GM15510 (cell line): ENCODE data around the gene PDE9A.

Experiments used
- POLR2A ChIP-seq: IDR thresholded peaks from 3 replicates; pipeline ENCODE4 v1.6.1; 2011; ENCODE audit warnings: borderline replicate concordance; ENCODE audit not compliant: insufficient read length; ENCODE audit errors: extremely low read depth

Gene PDE9A

DNA sequence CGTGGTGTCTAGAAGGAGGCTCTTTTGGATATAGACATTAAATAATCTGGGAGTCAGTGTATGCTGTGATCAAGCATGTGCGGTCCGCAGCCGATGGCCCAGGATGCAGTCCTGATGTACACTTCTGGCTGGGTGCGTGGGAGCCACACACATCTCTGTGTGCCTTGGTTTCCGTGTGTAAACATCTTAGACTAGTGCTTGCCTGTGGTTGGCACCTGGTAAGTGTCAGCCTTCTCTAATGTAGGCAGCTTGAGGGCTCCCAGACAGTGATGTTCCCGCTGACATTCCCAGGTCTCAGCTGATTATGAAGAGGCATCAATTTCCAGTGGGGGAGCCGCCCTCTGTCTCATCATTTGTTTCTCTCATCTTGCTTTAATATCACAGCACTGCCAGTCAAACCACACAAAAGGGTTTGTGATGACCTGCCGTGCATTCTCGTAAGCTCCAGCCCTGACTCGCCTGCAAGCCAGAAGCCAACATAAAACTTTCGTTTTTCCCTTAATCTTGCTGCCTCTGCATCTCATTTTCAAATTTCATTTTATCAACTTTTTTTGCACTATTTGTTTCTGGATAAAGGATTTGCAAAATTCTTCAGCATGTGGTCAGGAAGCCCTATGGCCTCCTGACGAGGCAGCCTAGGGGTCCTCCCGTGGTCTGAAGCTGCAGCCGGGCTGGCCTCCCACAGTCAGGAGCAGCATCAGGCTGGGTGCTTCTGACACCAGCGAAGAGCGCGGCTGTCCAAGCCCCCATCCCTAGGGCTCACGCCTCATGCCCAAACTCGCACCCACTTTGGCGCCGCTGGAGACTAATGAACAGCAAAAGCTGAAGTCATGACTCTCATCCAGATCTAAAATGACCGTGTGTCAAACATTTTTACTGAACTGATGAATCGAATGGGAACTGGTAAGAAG is 28.1 kb downstream of the PDE9A start:
- no peak for TF ChIP-seq POLR2A

DNA sequence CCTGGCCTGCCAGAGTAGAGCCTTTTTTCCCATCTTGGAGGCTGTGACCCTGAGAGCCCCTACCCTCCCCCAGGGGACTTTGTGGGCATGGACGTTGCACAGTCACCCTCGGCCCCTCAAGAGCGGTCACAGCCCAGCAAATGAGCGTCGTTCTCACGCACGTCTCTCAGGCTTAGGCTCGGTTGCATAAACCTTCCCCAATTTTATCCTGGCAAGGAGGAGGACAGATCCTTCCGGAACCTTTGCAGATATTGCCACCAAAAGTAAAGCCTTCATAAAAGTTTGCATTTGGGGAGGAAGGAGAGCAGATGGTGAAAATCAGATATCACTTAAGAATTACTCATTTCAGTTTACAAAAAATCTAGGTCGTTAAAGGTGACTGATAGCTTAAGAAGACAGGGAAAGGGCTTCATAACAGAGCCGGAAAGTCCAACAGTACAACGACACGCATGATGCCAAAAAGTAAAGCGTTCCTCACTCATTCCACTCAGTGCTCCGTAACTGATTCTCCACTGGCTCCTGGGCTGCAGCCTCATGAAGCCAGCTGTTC is 29.3 kb downstream of the PDE9A start:
- no peak for TF ChIP-seq POLR2A

DNA sequence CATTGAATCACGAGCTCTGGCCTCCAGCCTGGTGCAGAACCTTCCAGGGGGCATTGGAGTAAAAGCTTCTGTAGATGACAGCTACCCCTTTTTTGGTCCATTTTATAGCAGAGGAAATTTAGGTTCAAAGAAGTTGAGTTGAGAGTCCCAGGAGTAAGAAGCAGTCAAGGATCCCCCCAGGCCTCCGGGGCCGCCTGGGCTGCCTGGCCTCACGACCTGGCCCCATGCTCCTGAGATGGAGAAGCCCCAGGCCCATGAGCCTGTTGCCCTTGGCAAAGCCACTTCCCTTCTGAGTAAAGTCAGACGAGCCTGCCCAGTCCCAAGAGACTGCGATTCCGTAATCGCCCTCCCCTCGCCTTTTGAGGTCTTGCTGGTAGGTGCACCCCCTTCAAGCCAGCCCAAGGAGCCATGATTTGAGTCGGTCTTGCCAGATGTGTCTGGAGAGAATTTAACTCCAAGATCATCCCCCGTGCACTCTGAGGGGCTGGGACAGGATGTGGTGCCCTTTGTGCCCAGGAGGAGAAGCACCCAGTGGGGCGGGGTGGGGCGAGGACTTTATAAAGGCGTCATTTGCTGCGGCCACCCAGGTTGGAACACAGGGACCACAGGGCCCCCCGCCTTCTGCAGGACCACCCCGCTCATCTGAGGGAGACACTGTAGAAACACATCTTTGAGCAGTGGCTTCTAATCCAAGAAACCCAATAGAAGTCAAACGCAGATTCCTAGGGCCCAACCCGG is 30.1 kb downstream of the PDE9A start:
- no peak for TF ChIP-seq POLR2A

DNA sequence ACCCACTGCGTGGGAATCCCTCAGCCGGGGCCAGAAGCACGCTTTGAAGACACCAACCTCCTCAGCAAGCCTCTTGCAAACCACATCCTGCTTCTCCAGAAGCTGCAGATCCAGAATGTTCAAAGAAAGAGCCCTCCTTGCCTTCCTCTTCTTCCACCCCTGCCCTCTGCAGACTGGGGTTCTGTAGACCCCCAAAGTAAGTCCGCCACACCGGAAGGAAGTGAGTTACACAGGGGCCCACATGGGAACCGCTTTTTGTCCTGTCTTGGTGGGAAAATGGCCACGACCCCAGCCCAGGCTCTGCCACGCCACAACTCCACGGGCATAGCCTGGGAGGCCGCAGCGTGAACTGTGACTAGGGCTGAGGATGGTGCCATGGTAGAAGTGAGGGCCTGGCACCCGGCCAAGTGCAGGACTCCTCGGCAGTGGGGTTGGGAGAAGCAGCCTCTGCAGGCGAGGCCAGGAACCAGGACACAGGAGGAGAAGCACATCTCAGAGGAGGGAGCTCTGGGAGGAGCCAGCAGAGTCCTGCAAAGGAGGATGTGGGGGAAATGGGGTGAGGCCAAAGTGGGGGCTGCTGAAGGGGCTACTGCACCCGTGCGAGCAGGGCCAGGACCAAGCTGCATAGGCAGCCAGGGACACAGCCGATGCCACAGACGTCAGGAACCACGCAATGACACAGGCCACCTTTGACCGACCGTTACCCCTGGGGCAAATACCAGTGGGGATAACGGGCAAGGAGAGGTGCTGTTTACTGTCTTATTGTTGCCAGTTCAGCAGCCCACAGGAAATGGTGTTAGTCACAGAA is 30.9 kb downstream of the PDE9A start:
- TF ChIP-seq POLR2A = no peak

DNA sequence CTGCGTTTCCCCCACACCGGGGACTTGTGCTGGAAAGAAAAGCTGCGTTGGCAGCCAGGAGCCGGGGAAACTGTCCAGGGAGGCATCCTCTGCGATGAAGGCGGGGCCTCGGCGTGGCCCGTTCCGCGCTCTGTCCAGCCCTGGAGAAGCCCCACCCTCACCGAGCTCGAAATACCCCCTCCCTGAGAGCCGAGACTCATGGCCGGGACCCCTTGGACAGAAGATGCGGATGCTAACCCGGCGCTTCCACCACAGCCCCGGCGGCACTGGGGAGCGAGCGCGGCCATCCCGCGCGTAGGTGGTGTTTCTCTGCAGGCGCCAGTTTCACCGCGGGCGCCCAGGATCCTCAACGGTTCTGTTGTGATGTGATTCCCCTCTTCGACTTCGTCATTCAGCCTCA is 31.6 kb downstream of the PDE9A start:
- no peak for TF ChIP-seq POLR2A

DNA sequence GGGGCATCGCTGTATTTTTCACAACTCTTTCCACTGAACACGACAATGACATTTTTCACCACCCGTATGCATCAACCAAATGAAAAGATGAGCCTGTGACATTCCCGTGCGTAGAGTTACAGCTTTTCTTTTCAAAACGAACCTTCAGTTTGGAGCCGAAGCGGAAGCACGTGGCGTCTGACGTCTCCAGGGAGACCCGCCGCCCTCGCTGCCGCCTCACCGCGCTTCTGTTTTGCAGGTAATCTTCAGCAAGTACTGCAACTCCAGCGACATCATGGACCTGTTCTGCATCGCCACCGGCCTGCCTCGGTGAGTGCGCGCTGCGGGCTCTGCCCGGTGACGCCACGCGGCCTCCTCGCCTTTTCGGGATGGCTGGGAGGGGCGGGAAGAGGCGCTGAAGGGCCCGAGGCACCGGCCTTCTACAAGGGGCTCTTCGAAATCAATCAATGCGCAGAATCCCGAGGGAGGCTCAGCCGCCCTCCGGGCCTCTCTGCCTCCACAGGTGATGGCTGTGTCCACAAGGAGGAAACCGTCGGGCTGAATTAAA is 32.6 kb downstream of the PDE9A start:
- TF ChIP-seq POLR2A = no peak

DNA sequence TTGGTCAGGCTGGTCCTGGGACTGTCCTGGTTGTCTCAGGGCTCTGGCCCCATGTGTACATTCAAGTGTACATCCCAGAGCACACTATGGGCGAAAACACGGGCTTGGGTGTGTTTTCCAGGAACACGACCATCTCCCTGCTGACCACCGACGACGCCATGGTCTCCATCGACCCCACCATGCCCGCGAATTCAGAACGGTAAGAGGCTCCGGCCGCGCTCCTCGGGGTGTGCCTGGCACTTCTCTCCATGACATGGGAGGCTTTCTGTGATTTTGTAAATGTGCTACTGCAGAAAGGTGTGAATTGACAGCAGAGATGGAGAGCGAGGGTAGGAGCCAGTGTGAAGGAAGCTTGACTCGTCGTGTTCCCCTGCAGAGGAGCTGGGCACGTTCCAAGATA is 34.4 kb downstream of the PDE9A start:
- TF ChIP-seq POLR2A = no peak

DNA sequence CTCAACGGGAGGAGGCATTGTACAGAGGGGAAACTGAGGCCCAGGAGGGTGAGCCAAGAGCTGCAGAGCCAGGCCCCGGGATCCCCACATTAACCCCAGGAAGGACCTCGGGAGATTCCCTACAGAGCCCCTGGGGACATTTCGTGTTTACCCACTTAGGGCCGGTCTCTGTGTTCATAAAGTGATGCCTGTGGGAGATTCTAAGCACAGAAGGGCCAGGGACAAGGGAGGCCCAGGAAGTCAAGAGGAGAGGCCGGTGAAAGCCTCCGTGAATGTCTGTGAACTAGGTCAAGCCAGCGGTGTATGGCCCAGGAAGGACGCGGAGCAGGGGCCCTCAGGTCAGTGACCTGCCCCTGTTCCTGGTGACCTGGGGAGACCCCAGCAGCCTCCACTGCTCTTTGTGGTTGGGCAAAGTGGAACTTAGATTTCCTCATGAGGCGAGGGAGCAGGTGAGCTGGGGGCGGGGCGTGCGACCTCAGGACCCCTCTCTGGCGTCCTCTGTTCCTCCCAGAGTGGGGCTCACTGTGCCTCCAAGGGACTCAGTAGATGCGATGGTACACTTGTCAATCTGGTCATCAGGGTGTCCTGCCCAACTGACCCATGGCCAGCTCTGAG is 34.9 kb downstream of the PDE9A start:
- no peak for TF ChIP-seq POLR2A

DNA sequence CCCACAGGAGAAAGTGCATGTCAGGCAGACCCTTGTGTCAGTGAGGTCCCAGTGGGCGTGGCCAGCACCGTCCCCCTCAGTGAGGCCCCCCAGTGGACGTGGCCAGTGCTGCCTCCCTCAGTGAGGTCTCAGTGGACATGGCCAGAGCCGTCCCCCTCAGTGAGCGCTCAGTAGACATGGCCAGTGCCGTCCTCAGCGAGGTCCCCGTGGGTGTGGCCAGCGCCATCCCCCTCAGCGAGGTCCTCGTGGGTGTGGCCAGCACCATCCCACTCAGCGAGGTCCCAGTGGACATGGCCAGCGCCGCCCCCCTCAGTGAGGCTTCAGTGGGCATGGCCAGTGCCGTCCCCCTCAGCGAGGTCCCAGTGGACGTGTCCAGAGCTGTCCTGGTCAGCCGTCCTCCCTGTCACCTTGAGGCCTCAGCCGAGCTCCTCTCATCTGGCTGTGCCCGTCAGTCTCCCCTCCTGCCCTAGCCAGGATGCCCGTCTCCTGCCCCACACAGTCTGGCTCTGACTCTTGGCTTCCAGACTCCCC is 35.5 kb downstream of the PDE9A start:
- no peak for TF ChIP-seq POLR2A

DNA sequence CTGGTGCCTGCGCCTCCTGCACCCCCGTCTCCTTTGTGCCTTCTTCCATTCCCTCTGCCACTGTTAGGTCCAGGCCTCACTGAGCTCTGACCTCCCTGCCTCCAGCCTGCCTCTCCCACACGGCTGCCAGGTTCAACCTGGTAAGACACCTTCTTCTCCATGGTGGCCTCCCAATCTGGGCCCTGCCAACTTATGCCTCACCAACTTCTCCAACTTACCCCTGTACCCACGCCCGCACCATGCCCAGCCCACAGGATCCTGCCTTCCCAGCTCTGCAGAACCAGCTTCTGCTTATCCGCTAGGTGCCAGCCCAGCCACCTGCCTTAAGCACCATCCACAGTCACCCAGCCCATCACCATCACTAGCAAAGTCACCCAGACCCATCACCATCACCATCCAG is 37.2 kb downstream of the PDE9A start:
- TF ChIP-seq POLR2A = no peak

DNA sequence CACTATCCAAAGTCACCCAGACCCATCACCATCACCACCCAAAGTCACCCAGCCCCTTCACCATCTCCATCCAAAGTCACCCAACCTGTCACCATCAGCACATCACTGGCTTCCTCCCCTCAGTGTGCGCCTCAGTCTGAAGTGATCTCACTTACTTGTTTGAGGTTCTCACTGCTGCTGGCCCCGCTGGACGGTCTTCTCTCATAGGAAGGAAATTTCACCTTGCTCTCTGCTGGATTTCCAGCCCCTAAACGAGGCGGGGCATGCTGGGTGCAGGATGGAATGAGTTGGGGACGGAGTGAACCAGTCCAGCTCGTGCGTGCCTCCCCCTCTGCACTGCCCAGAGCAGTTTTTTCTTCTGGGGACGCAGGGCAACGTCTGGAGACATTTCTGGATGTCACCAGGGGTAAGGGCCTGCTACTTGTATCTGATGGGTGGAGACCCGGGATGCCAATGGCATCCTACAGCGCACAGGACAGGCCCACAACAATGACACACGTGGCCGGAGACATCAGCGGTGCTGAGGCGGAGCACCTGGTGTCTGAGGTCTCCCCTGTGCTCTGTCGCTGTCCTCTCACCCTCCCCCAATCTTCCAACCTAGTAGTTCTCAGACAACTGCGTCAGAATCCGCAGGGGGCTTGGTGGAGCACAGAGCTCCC is 38.6 kb downstream of the PDE9A start:
- TF ChIP-seq POLR2A = no peak

DNA sequence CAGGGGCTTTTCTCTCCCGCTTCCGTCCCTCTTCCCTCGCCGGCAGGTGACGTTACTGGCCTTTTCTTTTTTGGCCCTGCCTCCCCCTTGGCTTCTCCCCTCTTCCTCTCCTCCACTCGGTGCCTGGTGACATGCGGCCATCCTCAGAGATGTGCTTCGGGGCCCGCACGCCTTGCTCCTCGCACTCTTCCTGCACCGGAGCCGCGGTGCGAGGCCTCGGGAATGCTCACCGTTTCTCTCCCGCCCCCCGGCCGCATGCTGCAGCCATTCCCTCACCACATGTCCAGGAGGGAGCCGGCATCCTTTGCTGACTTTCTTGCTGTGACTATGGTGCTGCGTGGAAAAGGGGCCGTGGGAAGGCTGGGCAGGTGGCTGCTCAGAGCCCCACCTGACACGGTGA is 39.3 kb downstream of the PDE9A start:
- no peak for TF ChIP-seq POLR2A
